GM15510 (cell line): ENCODE data around the gene MPP1.

ENCODE experiments used
- POLR2A ChIP-seq: IDR thresholded peaks from 3 replicates; pipeline ENCODE4 v1.6.1; 2011; ENCODE audit warnings: borderline replicate concordance; ENCODE audit not compliant: insufficient read length; ENCODE audit errors: extremely low read depth

Gene MPP1

DNA sequence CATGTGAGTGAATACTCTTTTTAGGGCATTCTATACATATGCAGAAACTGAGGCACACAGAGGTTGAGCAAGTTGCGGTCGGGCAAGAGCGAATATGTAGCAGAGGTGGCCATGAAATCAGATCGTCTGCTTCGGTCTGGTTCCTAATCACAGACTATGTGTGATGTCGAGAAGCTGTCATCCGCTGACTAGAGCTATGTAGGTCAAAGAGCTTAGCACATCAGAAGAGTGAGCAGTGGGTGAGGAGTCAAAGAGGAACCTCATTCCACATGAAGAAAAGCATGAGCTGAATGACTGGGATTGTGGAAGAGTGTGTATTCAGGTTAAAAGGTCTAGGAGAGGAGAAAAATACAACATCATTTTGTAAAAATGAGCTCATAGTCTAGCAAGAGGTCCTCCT, 73.4 kb downstream of the MPP1 start:
- no peak for TF ChIP-seq POLR2A

DNA sequence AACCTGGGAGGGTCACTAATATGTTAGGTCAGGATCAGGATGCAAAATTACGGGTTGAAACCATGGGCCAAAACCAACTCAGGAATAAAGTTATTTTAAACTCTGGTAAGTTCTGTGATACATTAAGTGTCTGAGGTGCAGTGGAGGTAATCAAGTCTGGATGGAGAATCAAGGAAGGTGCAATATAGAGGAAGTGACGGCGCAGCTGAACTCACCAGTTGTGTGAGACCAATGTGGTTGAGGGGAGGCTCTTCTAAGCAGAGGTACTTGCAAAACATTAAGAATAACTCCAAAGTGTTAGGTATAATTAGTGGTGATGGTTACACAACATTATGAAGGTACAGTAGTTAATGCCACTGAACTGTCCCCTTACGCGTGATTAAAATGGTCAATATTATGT, 74.1 kb downstream of the MPP1 start:
- no peak for TF ChIP-seq POLR2A

DNA sequence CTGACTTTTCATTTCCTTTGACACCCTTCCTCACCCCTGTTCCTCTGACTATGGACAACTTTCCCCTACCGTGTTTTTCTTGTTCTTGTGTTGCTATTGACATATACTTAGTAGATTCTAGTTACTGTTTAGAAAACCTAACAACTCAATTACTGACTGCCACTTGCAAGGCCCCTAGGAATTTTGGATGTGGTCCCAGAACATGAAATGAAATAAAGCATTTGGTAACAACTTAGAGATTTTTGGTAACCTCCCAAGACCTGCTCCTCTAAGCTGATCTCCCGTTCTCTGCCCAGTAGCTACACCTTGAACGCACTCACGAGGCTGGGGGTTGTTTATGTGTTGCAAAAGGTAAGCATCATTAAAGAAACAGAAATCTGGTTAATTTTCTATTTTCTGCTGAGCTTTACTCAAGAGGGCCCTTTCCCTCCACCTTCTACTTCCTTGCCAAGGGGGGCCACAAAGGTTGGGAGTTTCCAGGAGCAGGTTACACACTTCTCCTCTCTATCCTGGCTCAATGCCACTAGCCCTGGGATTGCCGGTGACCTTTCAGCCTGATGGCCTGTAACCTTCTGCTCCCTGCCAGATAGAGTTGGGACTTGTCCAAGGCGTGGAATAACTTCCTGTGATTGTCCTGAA, 74.9 kb downstream of the MPP1 start:
- no peak for TF ChIP-seq POLR2A

DNA sequence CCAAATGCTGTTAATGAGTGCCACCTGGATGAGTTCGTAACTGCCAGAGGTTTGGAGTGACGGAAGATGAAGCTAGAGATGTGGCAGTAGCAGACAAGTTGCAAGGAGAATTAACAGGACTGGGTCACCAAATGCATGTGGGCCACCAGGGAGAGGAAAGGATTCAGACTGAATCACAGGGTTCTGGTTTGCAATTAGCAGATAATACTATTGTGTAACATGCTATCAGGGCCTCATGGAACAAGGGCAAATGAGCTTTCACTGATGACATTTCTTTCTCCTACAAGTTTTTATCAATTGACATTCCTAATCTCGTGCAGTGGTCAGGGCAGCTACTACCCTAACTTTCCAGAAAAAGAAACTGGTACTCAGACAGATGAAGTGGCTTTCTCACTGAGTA, 75.8 kb downstream of the MPP1 start:
- TF ChIP-seq POLR2A = no peak
